NCI-H2107 treated with DMSO at 0.1 percent for 48 hours (cell line): Measurements from ENCODE around the gene SPEN.
A peak's percentile ranks its signal among the peaks of the same experiment; 100 is the strongest.

ENCODE experiments used
- DNase-seq: peaks from one replicate; lab custom pipeline; 2025; ENCODE audit not compliant: unreplicated experiment; lab: John Stamatoyannopoulos, UW

The SPEN gene

GRCh38 chr1:15946571-15947381, 99.3 kb downstream of the SPEN start:
- no peak for DNase-seq

GRCh38 chr1:15947382-15948090, 100.0 kb downstream of the SPEN start:
- DNase-seq, result no peak

- DNase-seq, result no peak
These were observed 100.6 kb downstream of the SPEN start for GRCh38 chr1:15948091-15948591.

- DNase-seq, result no peak
These were observed 101.3 kb downstream of the SPEN start for GRCh38 chr1:15948595-15949452.

- DNase-seq, result no peak
These were observed 102.1 kb downstream of the SPEN start for GRCh38 chr1:15949453-15950245.

- no peak for DNase-seq
These were observed 102.8 kb downstream of the SPEN start for GRCh38 chr1:15950302-15950701.

- no peak for DNase-seq
These were observed 103.3 kb downstream of the SPEN start for GRCh38 chr1:15950763-15951295.

GRCh38 chr1:15951341-15952153, 104.0 kb downstream of the SPEN start:
- no peak for DNase-seq

GRCh38 chr1:15952317-15953258, 105.1 kb downstream of the SPEN start:
- no peak for DNase-seq

GRCh38 chr1:15953294-15953771, 105.8 kb downstream of the SPEN start:
- no peak for DNase-seq

- peak; percentile 99 for DNase-seq
These were observed 106.3 kb downstream of the SPEN start for GRCh38 chr1:15953791-15954241.

GRCh38 chr1:15954316-15954715, 106.8 kb downstream of the SPEN start:
- DNase-seq, result no peak

- DNase-seq, result no peak
These were observed 108.0 kb downstream of the SPEN start for GRCh38 chr1:15955552-15955951.

- no peak for DNase-seq
These were observed 108.6 kb downstream of the SPEN start for GRCh38 chr1:15956150-15956549.

GRCh38 chr1:15957221-15958095, 110.0 kb downstream of the SPEN start:
- no peak for DNase-seq

GRCh38 chr1:15958111-15958510, 110.6 kb downstream of the SPEN start:
- no peak for DNase-seq

- DNase-seq, result no peak
These were observed 111.3 kb downstream of the SPEN start for GRCh38 chr1:15958793-15959192.
